A673 (cell line): ENCODE data around the gene ZYG11B. TPM values are rescaled to one million over a fixed set of nuclear protein-coding genes. Genes with fewer than 3 reads are reported as not detected.

Experiments
- Bru-seq: library from RNA; stranded (reverse); fragments of 400-500 nt; gene quantifications from one replicate; lab custom pipeline; 2021; lab: Mats Ljungman, UMichigan
- BruChase-seq, 2 experiments: library from RNA; stranded (reverse); fragments of 400-500 nt; gene quantifications; one replicate each; lab custom pipeline; 2021; lab: Mats Ljungman, UMichigan
- BruUV-seq: library from RNA; stranded (reverse); fragments of 400-500 nt; replicated peaks from 2 replicates; lab custom pipeline; 2021; lab: Mats Ljungman, UMichigan
- CTCF ChIA-PET: fragments of 300-600 bp; sonication (Branson Sonifier 250); formaldehyde crosslinking; loops from one replicate; lab custom pipeline; 2022; ENCODE audit warnings: antibody characterized with exemption; lab: Charles Lee
- POLR2A ChIA-PET: fragments of 300-600 bp; sonication (Branson Sonifier 250); formaldehyde crosslinking; loops from one replicate; lab custom pipeline; 2022; ENCODE audit warnings: antibody characterized with exemption; ENCODE audit not compliant: low non-redundant PET; lab: Charles Lee
- DNase-seq: peaks from one replicate; pipeline ENCODE4 v3.0.0-alpha.2; 2015; ENCODE audit warnings: low spot score
- H3K27ac ChIP-seq: fragments of 200-600 bp; sonication (generic); 2 replicates; pipeline ENCODE4 v1.5.1; 2016; ENCODE audit warnings: mixed run types, low read depth, mild to moderate bottlenecking, mixed read lengths, antibody characterized with exemption, low read length; ENCODE audit not compliant: poor library complexity, severe bottlenecking
- H3K27me3 ChIP-seq: fragments of 200-600 bp; sonication (generic); replicated peaks from 2 replicates; pipeline ENCODE4 v1.6.1; 2017; ENCODE audit warnings: mixed run types, low read depth, mild to moderate bottlenecking, mixed read lengths, antibody characterized with exemption, low read length; ENCODE audit not compliant: insufficient read depth, poor library complexity
- H3K36me3 ChIP-seq: fragments of 200-600 bp; sonication (generic); 2 replicates; pipeline ENCODE4 v1.6.1; 2016; ENCODE audit warnings: mixed run types, mild to moderate bottlenecking, mixed read lengths, antibody characterized with exemption, low read length; ENCODE audit not compliant: insufficient read depth, poor library complexity, severe bottlenecking
- H3K4me1 ChIP-seq: fragments of 200-600 bp; sonication (generic); 2 replicates; pipeline ENCODE4 v1.6.1; 2017; ENCODE audit warnings: mixed run types, mild to moderate bottlenecking, mixed read lengths, antibody characterized with exemption, low read length; ENCODE audit not compliant: insufficient read depth, poor library complexity, severe bottlenecking
- H3K4me3 ChIP-seq: fragments of 200-600 bp; sonication (generic); 2 replicates; pipeline ENCODE4 v1.5.1; 2016; ENCODE audit warnings: low read depth, mixed run types, mild to moderate bottlenecking, mixed read lengths, low read length; ENCODE audit not compliant: poor library complexity, severe bottlenecking
- H3K9me3 ChIP-seq: fragments of 200-600 bp; sonication (generic); 2 replicates; pipeline ENCODE4 v1.6.1; 2016; ENCODE audit warnings: mixed run types, low read depth, mild to moderate bottlenecking, mixed read lengths, antibody characterized with exemption, low read length; ENCODE audit not compliant: poor library complexity, severe bottlenecking
- CTCF ChIP-seq: fragments of 300-800, 200-600 bp; sonication (generic); conservative IDR thresholded peaks from 2 replicates; pipeline ENCODE4 v1.5.1; 2017; ENCODE audit warnings: low read depth, mild to moderate bottlenecking, antibody characterized with exemption, low read length, moderate library complexity, mixed read lengths
- EZH2 ChIP-seq: fragments of 200-600 bp; sonication (generic); IDR thresholded peaks from 2 replicates; pipeline ENCODE4 v1.6.1; 2017; ENCODE audit warnings: borderline replicate concordance, low read depth, mild to moderate bottlenecking, mixed read lengths, antibody characterized with exemption, low read length; ENCODE audit not compliant: poor library complexity, severe bottlenecking
- intact Hi-C: fragments of 100-400 bp; cut with micrococcal nuclease; formaldehyde crosslinking; loops from one replicate; pipeline ENCODE4 v1.10.0; 2022; ENCODE audit not compliant: unreplicated experiment
- long read RNA-seq: library from polyadenylated mRNA; stranded (forward); transcript quantifications from one replicate; pipeline ENCODE4 v2.0.0, GENCODE V29; 2022
- total RNA-seq: library from RNA; stranded (reverse); gene quantifications from 2 replicates; pipeline ENCODE4 v1.2.3, GENCODE V29; 2021

Gene ZYG11B
- total RNA-seq = 23.1 and 25.9 TPM in 2 replicates
- percentile 73 among the genes with signal in this experiment for Bru-seq, nascent RNA
- BruChase-seq, experiment 1, labeled RNA remaining after a 2-hour chase = percentile 78 among the genes with signal in this experiment
- percentile 83 among the genes with signal in this experiment for BruChase-seq, experiment 2, labeled RNA remaining after a 6-hour chase
- long read RNA-seq, full-length matches to known transcripts = 1 of 10 reads
- long read RNA-seq, partial matches to known transcripts = 1 of 10 reads
- long read RNA-seq, other reads (novel, unspliced or antisense) = 8 of 10 reads

DNA sequence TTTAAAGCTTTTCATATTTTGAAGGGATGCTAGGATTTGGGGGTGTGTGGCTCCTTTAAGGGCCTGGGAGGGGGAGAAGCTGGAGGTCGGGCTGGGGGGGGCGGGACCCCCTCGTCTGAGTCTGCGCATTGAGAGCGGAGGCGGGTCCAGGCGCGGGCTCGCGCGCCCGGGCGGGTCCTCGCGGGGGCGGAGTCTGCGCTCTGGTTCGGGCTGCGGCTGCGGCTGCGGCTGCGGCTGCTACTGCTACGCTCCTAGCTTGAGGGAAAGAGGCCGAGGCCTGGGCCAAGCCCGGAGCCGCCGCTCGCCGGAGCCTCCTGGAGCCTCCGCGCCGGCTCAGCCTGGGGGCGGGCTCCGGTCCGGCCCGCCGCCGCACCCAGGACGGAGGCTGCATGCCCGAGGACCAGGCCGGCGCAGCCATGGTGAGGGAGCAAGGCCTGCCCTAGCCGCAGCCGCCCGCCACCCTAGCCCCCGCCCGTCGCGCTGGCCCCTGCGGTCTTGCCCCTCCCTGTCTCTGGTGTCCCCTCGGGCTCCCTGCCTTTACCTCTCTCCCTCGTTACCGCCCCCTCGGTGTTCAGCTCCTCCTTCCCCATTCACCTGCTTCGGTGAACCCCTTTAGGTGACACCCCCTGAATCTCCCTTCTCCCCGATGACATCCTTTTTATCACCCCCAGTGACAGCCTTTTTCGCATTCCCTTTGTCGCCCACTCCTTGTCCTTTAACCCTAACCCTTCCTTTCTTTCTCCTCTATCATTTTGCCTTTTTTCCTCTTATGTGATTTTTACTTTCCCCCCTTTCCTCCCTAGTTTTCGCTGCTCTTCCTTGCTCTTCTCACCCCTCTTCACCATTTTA lies at the start of gene ZYG11B:
Gene ZYG11B (plus strand): TSS at position 189 of the 849 bp plus-strand sequence. CDS start 201 bp downstream, at position 390.
- BruUV-seq = no TSS peak
- peak within 1 kb of the TSS; percentile 64 for H3K4me3 ChIP-seq
- H3K27me3 ChIP-seq = no peaks in the 10 kb centered on the region
- no peaks in the 10 kb centered on the region for H3K36me3 ChIP-seq
- H3K9me3 ChIP-seq = no peaks in the 10 kb centered on the region
- intact Hi-C loops = no loop called here
- ChIA-PET POLR2A (no interaction called here), CTCF (interaction anchor here (0.8 to 1.0 kb wide), 2 partner anchors 22 to 175 kb away, joined by 5 to 7 read pairs; no protein-coding TSS in a partner anchor)
- DNase-seq = peak; percentile 91
- H3K27ac ChIP-seq = peak within 1 kb of the TSS; percentile 64
- TF ChIP-seq EZH2 = no peak
- TF ChIP-seq CTCF = no peak
- H3K4me1 ChIP-seq = peaks cover 11% of the 10 kb centered on the region

GRCh38 chr1:52677076-52677806 lies 49.0 kb upstream of the ZYG11B start:
- no peak for DNase-seq
- Histone ChIP-seq H3K9me3 (no peaks in the 10 kb centered on the region), H3K4me1 (peaks cover 12% of the 10 kb centered on the region), H3K27ac (no peak overlapping the region), H3K27me3 (no peaks in the 10 kb centered on the region), H3K36me3 (no peaks in the 10 kb centered on the region), H3K4me3 (no peak overlapping the region)
- no TSS peak for BruUV-seq
- no peak for TF ChIP-seq EZH2
- no peak for TF ChIP-seq CTCF
- ChIA-PET POLR2A (no interaction called here), CTCF (no interaction called here)
- intact Hi-C loops = no loop called here

- POLR2A ChIA-PET = no interaction called here
- CTCF ChIA-PET = no interaction called here
- BruUV-seq = no TSS peak
- Histone ChIP-seq H3K36me3 (no peaks in the 10 kb centered on the region), H3K4me3 (no peak overlapping the region), H3K4me1 (peaks cover 12% of the 10 kb centered on the region), H3K27me3 (no peaks in the 10 kb centered on the region), H3K27ac (no peak overlapping the region), H3K9me3 (no peaks in the 10 kb centered on the region)
- intact Hi-C loops = no loop called here
- TF ChIP-seq EZH2 (no peak), CTCF (no peak)
- no peak for DNase-seq
These were observed 47.2 kb upstream of the ZYG11B start for GRCh38 chr1:52679048-52679447.
